NK-92 (cell line): Measurements from ENCODE around the gene MAN2A2.
"Not testable (repeated sequence)": the region's sequence is repeated elsewhere in the genome, so short reads cannot be mapped to it uniquely, and the experiment has no call there.

ENCODE experiments used
- DNase-seq: peaks from one replicate; lab custom pipeline; 2025; ENCODE audit not compliant: unreplicated experiment; lab: John Stamatoyannopoulos, UW

The MAN2A2 gene

GRCh38 chr15:90903733-90904536, 833 bp downstream of the MAN2A2 start:
- no peak for DNase-seq

GRCh38 chr15:90904746-90905145, 1.6 kb downstream of the MAN2A2 start:
- no peak for DNase-seq

DNA sequence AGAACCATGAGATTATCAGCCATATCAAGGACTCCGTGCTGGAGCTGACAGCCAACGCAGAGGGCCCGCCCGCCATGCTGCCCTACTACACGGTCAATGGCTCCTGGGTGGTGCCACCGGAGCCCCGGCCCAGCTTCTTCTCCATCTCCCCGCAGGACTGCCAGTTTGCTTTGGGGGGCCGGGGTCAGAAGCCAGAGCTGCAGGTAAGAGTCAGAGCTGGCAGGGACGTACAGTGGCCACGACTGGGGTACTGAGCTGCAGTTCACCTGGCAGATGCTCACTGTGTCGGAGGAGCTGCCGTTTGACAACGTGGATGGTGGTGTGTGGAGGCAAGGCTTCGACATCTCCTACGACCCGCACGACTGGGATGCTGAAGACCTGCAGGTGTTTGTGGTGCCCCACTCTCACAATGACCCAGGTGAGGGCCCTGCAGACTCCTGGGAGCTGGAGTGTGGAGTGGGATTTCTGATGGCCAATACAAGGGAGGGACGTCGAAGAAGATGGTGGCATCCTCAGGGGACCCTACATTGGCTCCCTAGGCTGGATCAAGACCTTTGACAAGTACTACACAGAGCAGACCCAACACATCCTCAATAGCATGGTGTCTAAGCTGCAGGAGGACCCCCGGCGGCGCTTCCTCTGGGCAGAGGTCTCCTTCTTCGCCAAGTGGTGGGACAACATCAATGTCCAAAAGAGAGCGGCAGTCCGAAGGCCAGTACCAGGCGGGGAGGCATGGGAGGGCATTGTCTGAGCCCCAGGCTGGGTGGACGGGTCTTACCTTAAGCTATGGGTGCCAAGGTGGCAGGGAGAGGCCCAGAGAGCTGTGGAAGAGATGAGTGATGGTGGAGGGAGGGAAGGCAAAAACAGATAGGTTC, 2.4 kb downstream of the MAN2A2 start:
- no peak for DNase-seq

GRCh38 chr15:90906181-90906849, 3.2 kb downstream of the MAN2A2 start:
- no peak for DNase-seq

DNA sequence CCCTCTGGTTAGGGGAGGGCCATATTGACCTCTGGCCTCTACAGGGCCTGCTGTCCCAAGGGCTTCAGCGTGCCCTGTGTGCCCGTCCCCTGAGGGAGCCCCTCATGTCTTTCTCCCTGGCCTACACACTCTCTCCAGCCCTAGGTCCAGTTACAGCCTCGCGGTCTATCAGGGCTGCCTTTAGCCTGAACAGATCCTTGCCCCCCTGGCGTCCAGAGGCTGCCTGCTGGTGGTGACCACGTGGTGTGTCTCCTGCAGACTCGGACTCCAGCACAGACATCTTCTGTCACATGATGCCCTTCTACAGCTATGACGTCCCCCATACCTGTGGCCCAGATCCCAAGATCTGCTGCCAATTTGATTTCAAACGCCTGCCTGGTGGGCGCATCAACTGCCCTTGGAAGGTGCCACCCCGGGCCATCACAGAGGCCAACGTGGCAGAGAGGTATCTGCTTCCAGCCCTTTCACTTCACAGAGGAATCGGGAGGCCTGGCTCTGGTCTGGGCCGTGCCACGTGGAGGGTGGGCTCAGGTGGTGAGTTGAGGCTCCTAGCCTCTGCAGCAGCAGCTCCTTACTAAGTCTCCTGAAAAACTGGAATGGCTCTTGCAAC, 4.1 kb downstream of the MAN2A2 start:
- no peak for DNase-seq

DNA sequence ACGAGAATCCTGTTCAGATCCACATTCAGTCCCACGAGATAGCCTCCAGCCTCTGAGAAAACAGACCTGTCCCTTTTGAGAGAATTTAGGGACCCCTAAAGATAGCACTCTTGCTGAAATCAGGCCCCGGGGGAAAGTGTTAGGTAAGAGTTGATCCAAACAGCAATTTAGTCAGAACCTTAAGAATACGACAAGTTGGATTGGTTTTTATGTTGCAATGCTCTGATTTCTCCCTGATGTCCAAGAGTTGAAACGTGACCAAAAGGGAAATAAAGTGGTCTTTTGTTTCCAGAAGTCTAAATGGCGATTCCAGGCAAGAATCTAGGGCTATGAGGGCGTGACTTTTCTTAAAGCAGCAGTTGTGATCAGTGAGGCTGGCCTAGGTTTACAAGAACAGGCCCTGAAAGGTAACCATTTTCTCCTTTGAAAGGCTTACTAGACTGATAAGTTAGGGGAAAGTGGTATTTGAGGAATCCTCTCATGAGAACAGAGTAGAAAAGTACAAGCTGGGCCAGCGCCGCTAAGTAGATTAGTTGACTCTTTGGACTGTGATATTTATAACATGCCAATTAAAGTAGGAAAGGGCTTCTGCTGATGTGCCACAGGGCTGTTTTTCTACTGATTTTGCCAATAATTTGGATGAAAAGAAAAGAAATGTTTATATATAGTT, 4.9 kb downstream of the MAN2A2 start:
- no peak for DNase-seq

GRCh38 chr15:90909449-90909848, 6.3 kb downstream of the MAN2A2 start:
- not testable (repeated sequence) for DNase-seq

DNA sequence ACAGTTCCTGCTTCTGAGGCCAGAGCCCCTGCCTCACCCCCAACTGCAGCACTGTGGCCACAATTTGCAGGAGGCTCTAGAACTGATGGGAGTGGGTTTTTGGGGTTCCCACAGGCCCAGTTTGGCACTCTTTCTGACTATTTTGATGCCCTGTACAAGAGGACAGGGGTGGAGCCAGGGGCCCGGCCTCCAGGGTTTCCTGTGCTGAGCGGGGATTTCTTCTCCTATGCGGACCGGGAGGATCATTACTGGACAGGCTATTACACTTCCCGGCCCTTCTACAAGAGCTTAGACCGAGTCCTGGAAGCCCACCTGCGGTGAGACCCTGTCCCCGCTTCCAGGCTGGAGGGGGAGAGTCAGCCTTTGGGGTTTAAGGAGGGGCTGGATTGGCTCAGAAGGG, 6.9 kb downstream of the MAN2A2 start:
- DNase-seq, result no peak

GRCh38 chr15:90910441-90911301, 7.6 kb downstream of the MAN2A2 start:
- DNase-seq, result no peak

- no peak for DNase-seq
Observed at GRCh38 chr15:90911302-90911623, 8.2 kb downstream of the MAN2A2 start.

- no peak for DNase-seq
Observed at GRCh38 chr15:90911906-90912769, 9.0 kb downstream of the MAN2A2 start.

DNA sequence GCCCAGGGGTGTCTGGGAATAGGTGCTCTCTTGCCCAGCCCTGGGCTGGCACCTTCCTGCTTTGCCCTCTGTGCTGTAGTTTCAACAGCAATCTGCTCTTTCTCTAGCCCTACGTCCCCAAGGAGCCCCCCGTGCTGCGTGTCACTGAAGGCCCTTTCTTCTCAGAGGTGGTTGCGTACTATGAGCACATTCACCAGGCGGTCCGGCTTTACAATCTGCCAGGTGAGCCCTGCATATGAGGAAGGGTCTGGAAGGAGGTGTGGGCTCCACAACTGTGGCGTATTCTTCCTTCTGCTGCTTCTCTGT, 9.6 kb downstream of the MAN2A2 start:
- DNase-seq, result no peak

DNA sequence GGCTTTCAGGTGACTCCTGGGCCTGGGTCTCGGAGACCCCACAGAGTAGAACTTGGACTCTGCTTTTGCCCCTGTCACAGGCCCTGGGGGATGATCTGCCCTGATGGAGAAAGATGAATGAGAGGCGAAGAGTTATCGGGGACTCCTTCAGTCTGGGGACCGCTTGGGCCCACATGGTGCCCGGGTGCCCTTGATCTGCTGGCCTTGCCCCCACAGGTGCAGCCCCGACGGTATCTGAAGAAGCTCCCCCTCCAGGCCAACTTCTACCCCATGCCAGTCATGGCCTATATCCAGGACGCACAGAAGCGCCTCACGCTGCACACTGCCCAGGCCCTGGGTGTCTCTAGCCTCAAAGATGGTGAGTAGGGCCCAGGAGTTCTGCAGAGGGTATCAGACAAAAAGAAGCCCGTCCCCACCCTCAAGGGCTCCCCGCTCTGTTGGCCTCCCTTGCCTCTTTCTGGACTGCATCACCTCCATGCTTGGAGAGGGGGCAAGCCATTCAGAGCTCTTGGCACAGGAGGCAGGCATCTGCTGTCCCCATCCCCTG, 10.4 kb downstream of the MAN2A2 start:
- DNase-seq, result no peak

- no peak for DNase-seq
Observed at GRCh38 chr15:90914305-90915080, 11.4 kb downstream of the MAN2A2 start.

DNA sequence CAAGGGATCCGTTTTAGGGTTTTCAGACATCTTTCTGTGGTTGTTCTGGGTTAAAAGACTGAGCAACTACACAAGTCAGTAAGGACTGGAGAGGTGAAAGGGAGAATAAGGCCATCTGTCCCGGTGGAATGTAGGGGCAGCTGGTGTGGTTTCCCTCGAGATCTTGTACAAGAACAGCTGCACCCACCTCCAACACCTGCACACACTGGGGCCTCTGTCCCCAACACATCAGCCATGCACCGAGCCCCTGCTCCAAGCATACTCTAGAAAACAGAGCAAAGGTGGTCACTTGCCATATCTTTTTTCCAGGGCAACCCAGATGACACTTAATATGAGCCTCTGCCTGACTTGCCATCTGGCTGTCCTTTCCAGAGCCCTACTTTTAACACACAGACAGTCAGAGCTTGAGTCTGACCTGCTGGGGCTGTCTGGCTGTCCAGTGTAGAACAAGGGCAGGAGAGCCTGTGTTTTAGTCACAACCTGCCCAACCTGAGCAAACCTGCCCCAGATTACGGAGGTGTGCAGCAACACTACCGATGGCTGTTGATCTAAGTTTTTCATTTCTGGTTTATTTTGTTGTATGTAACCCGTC, 12.2 kb downstream of the MAN2A2 start:
- DNase-seq, result no peak

GRCh38 chr15:90915808-90916440, 12.8 kb downstream of the MAN2A2 start:
- no peak for DNase-seq

DNA sequence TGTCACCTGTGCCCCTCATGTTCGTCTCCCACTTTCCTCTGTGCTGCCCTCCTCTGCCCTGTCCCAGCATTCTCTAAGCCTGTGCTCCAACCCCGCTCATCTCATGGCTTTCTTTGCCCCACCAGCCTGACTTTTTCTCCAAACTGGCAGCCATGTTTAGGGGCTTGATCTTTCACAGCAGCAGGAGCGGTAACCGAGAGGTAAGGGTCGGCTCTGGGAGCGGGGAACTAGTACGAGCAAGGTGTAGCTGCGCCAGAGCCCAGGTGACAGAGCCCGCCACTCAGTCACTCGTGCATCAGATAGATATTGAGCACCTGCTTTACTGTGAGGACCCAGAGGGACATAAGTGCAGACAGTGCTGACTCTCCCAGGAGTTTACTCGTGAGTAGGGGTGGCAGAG, 13.4 kb downstream of the MAN2A2 start:
- DNase-seq, result no peak
